ENCODE results near the gene SLC5A5. TPM values are rescaled to one million over a fixed set of nuclear protein-coding genes. Genes with fewer than 3 reads are reported as not detected.

SLC5A5 gene
- total RNA-seq = not detected in 2 replicates

GRCh38 chr19:17871878-17872250 is at the start of gene SLC5A5:
SLC5A5 (plus strand) TSS chr19:17871945; CDS start chr19:17872320, 375 bp downstream.

GRCh38 chr19:17847538-17848366 is 24.0 kb upstream of the SLC5A5 start, which contains the start of gene JAK3:
JAK3 (minus strand) TSS chr19:17847982; CDS start chr19:17844417, 3,565 bp downstream.

GRCh38 chr19:17859533-17860330 is 12.0 kb upstream of the SLC5A5 start, which contains the start of gene RPL18A:
RPL18A (plus strand) TSS chr19:17859910; CDS start chr19:17859957, 47 bp downstream.

GRCh38 chr19:17932485-17933338 is 61.0 kb downstream of the SLC5A5 start, which contains the start of gene CCDC124:
CCDC124 (plus strand) TSS chr19:17933015; CDS start chr19:17936421, 3,406 bp downstream.

Other genes starting within 250 kb of the SLC5A5 start
- gene UNC13A, start 183.6 kb upstream of the SLC5A5 start, total RNA-seq = under 0.01 and 0.32 TPM in 2 replicates
- gene MAP1S, start 152.5 kb upstream of the SLC5A5 start, total RNA-seq = 13.6 and 15.2 TPM in 2 replicates
- 0.16 and 0.43 TPM in 2 replicates for gene FCHO1, start 120.5 kb upstream of the SLC5A5 start, total RNA-seq
- gene B3GNT3, start 76.8 kb upstream of the SLC5A5 start, total RNA-seq = not detected in 2 replicates
- not detected in 2 replicates for gene INSL3, start 50.4 kb upstream of the SLC5A5 start, total RNA-seq
- 0.09 and 0.95 TPM in 2 replicates for gene JAK3, start 24.0 kb upstream of the SLC5A5 start, total RNA-seq
- gene RPL18A, start 12.0 kb upstream of the SLC5A5 start, total RNA-seq = 890 and 1,237 TPM in 2 replicates
- 40.4 and 41.1 TPM in 2 replicates for gene CCDC124, start 61.1 kb downstream of the SLC5A5 start, total RNA-seq
- gene KCNN1, start 95.2 kb downstream of the SLC5A5 start, total RNA-seq = 0.34 TPM in 1 of 2 replicates, not detected in the other
- 4.6 and 6.1 TPM in 2 replicates for gene ARRDC2, start 136.2 kb downstream of the SLC5A5 start, total RNA-seq
- gene IL12RB1, start 215.0 kb downstream of the SLC5A5 start, total RNA-seq = 0.32 TPM in 1 of 2 replicates, not detected in the other
- 1.9 and 3.0 TPM in 2 replicates for gene MAST3, start 225.8 kb downstream of the SLC5A5 start, total RNA-seq

Data from bronchial smooth muscle cell (primary cell).